ENCODE results near the gene RBM19.

Gene RBM19

DNA sequence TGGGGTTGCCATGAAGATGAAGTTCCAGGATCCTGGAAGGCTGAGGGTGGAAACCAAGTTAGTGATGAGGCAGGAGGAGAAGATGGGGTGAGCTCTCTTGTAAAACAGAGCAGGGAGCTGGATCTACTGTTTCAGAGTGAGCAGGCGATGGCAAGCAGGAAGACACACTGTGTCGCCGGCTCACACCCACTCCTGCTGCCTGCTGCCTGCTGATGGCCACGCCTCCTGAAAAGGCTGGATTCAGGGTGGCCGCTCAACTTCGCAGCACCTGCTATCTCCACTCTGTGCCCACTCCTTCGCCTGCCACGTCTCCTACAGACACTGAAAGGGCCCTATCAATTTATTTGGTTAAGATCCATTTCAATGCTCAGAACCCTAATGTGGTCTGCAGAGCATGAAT lies 96.1 kb downstream of the RBM19 start:
- H3K4me2 ChIP-seq (ENCODE audit: low read length): no peak overlapping the region
- no peaks in the 10 kb centered on the region for H3K27me3 ChIP-seq (ENCODE audit: insufficient read depth, low read length)
- no peaks in the 10 kb centered on the region for H3K36me3 ChIP-seq (ENCODE audit: insufficient read depth, low read length)
- H3K79me2 ChIP-seq (ENCODE audit: insufficient read depth, low read length): no peaks in the 10 kb centered on the region
- no peak overlapping the region for H2AFZ ChIP-seq (ENCODE audit: low read length)
- H3K9ac ChIP-seq (ENCODE audit: low read length): no peak overlapping the region
- no peaks in the 10 kb centered on the region for H4K20me1 ChIP-seq (ENCODE audit: insufficient read depth, low read length)
- no peaks in the 10 kb centered on the region for H3K9me2 ChIP-seq (ENCODE audit: low read depth, low read length)
- peaks cover 9% of the 10 kb centered on the region for H3K4me1 ChIP-seq (ENCODE audit: insufficient read depth, low read length, severe bottlenecking)
- H3K9me3 ChIP-seq (ENCODE audit: low read length): no peaks in the 10 kb centered on the region
- TF ChIP-seq EZH2 (IDR thresholded peaks at IDR 0.05; ENCODE audit: borderline replicate concordance, low read length): no peak
- TF ChIP-seq, protein P1, sequence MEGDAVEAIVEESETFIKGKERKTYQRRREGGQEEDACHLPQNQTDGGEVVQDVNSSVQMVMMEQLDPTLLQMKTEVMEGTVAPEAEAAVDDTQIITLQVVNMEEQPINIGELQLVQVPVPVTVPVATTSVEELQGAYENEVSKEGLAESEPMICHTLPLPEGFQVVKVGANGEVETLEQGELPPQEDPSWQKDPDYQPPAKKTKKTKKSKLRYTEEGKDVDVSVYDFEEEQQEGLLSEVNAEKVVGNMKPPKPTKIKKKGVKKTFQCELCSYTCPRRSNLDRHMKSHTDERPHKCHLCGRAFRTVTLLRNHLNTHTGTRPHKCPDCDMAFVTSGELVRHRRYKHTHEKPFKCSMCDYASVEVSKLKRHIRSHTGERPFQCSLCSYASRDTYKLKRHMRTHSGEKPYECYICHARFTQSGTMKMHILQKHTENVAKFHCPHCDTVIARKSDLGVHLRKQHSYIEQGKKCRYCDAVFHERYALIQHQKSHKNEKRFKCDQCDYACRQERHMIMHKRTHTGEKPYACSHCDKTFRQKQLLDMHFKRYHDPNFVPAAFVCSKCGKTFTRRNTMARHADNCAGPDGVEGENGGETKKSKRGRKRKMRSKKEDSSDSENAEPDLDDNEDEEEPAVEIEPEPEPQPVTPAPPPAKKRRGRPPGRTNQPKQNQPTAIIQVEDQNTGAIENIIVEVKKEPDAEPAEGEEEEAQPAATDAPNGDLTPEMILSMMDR (IDR thresholded peaks at IDR 0.05; ENCODE audit: low read length): no peak
- H3F3A ChIP-seq (ENCODE audit: insufficient read depth, low read length): no peaks in the 10 kb centered on the region
- H3K27ac ChIP-seq (ENCODE audit: low read depth, low read length, poor library complexity, severe bottlenecking): no peak overlapping the region
- no peak overlapping the region for H3K4me3 ChIP-seq (ENCODE audit: low read depth, low read length, poor library complexity, severe bottlenecking)

DNA sequence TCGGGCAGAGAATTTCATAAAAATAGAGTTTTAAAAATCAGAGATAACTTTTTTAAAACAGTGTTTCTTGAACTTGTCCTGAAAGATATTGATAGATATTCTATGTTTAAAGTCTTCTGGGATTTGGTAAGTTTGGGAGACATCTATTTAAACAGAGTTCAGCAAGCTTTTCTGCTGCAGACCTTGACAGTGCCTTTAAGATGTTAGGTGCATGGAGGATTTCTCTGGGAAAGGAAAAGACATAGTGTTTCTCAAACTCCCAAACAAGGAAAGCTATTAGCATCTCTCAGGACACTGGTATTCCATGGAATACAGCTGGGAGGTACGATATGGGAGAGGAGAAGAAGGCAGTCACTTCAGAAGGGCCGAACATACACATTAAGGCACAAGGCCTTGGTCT lies 97.8 kb downstream of the RBM19 start:
- Histone ChIP-seq H3K79me2 (ENCODE audit: insufficient read depth, low read length) (no peaks in the 10 kb centered on the region), H3K9me3 (ENCODE audit: low read length) (no peaks in the 10 kb centered on the region), H3K9ac (ENCODE audit: low read length) (no peak overlapping the region), H3K4me1 (ENCODE audit: insufficient read depth, low read length, severe bottlenecking) (peaks cover 14% of the 10 kb centered on the region), H3F3A (ENCODE audit: insufficient read depth, low read length) (no peaks in the 10 kb centered on the region), H3K27ac (ENCODE audit: low read depth, low read length, poor library complexity, severe bottlenecking) (no peak overlapping the region), H2AFZ (ENCODE audit: low read length) (no peak overlapping the region), H3K27me3 (ENCODE audit: insufficient read depth, low read length) (no peaks in the 10 kb centered on the region), H3K9me2 (ENCODE audit: low read depth, low read length) (no peaks in the 10 kb centered on the region), H3K4me2 (ENCODE audit: low read length) (no peak overlapping the region), H4K20me1 (ENCODE audit: insufficient read depth, low read length) (no peaks in the 10 kb centered on the region), H3K4me3 (ENCODE audit: low read depth, low read length, poor library complexity, severe bottlenecking) (no peak overlapping the region), H3K36me3 (ENCODE audit: insufficient read depth, low read length) (no peaks in the 10 kb centered on the region; the same call in 1 of the 2 replicates)
- TF ChIP-seq EZH2 (IDR thresholded peaks at IDR 0.05; ENCODE audit: borderline replicate concordance, low read length): no peak
- TF ChIP-seq, protein P1 (IDR thresholded peaks at IDR 0.05; ENCODE audit: low read length): no peak

DNA sequence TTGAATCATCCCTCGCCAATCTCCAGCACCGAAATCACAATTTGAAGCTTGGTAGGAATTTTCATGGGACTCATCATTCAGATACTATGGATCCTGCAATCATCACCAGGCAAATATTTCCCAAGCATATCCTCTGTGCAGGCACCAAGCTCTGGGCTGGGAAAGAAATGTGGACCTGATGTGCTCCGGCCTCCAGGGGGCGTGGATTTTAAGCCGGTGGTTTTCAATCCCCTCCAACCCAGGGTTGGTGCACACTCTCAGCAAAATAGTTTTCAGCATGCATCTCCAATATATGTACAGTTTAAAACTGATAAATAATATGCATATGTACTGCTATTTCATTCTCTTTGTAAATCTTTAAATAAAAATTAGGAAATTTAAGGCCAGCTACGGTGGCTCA lies 98.9 kb downstream of the RBM19 start:
- no peak overlapping the region for H3K9ac ChIP-seq (ENCODE audit: low read length)
- H3K36me3 ChIP-seq (ENCODE audit: insufficient read depth, low read length): no peaks in the 10 kb centered on the region; the same call in 1 of the 2 replicates
- peaks cover 25% of the 10 kb centered on the region for H3K4me1 ChIP-seq (ENCODE audit: insufficient read depth, low read length, severe bottlenecking)
- H3K4me2 ChIP-seq (ENCODE audit: low read length): no peak overlapping the region
- H3K9me3 ChIP-seq (ENCODE audit: low read length): no peaks in the 10 kb centered on the region
- no peak overlapping the region for H3K4me3 ChIP-seq (ENCODE audit: low read depth, low read length, poor library complexity, severe bottlenecking)
- no peaks in the 10 kb centered on the region for H3F3A ChIP-seq (ENCODE audit: insufficient read depth, low read length)
- no peaks in the 10 kb centered on the region for H3K9me2 ChIP-seq (ENCODE audit: low read depth, low read length)
- no peaks in the 10 kb centered on the region for H3K27me3 ChIP-seq (ENCODE audit: insufficient read depth, low read length)
- no peaks in the 10 kb centered on the region for H4K20me1 ChIP-seq (ENCODE audit: insufficient read depth, low read length)
- H3K27ac ChIP-seq (ENCODE audit: low read depth, low read length, poor library complexity, severe bottlenecking): no peak overlapping the region
- no peaks in the 10 kb centered on the region for H3K79me2 ChIP-seq (ENCODE audit: insufficient read depth, low read length)
- no peak overlapping the region for H2AFZ ChIP-seq (ENCODE audit: low read length)
- no peak for TF ChIP-seq EZH2 (IDR thresholded peaks at IDR 0.05; ENCODE audit: borderline replicate concordance, low read length)
- TF ChIP-seq, protein P1 (IDR thresholded peaks at IDR 0.05; ENCODE audit: low read length): peak; percentile 32; the same call in 1 of the 2 replicates
